BJ (cell line): ENCODE results near the gene GPATCH1. TPM values are rescaled to one million over a fixed set of nuclear protein-coding genes. Genes with fewer than 3 reads are reported as not detected.
"Not testable (repeated sequence)": the region's sequence is repeated elsewhere in the genome, so short reads cannot be mapped to it uniquely, and the experiment has no call there.

Source experiments
- CTCF ChIA-PET: fragments of 350-600 bp; formaldehyde crosslinking; extraction: SDS; loops from one replicate; lab custom pipeline; 2021; ENCODE audit warnings: antibody characterized with exemption, inconsistent platforms; lab: Yijun Ruan, JAX
- POLR2A ChIA-PET: fragments of 300-600 bp; sonication (Branson Sonifier 250); formaldehyde crosslinking; extraction: SDS; loops from one replicate; lab custom pipeline; 2021; ENCODE audit warnings: antibody characterized with exemption; lab: Charles Lee
- DNase-seq: peaks from one replicate; pipeline ENCODE4 v3.0.0-alpha.2; 2011; ENCODE audit warnings: low read depth
- H3K27me3 ChIP-seq: 2 replicates; pipeline ENCODE4 v1.6.0; 2011; ENCODE audit warnings: low read length; ENCODE audit not compliant: control insufficient read depth, insufficient read depth
- H3K36me3 ChIP-seq: 2 replicates; pipeline ENCODE4 v1.5.1; 2011; ENCODE audit warnings: low read length; ENCODE audit not compliant: control insufficient read depth, insufficient read depth
- H3K4me3 ChIP-seq: 2 replicates; pipeline ENCODE4 v1.5.1; 2011; ENCODE audit warnings: low read depth, mild to moderate bottlenecking, control low read depth, low read length
- polyA plus RNA-seq: library from polyadenylated mRNA; depleted of rRNA; stranded (reverse); fragments of >200 nt; gene quantifications from 2 replicates; pipeline ENCODE4 v1.2.3, GENCODE V29; 2011
- TF ChIP-seq, protein P1 (sequence below): IDR thresholded peaks from 2 replicates; pipeline ENCODE4 v1.5.1; 2011; ENCODE audit warnings: low read depth, mild to moderate bottlenecking, control low read depth, inconsistent platforms, low read length, moderate library complexity; ENCODE audit not compliant: insufficient read depth

Gene GPATCH1
- polyA plus RNA-seq, 1 experiment = 8.7 TPM

DNA sequence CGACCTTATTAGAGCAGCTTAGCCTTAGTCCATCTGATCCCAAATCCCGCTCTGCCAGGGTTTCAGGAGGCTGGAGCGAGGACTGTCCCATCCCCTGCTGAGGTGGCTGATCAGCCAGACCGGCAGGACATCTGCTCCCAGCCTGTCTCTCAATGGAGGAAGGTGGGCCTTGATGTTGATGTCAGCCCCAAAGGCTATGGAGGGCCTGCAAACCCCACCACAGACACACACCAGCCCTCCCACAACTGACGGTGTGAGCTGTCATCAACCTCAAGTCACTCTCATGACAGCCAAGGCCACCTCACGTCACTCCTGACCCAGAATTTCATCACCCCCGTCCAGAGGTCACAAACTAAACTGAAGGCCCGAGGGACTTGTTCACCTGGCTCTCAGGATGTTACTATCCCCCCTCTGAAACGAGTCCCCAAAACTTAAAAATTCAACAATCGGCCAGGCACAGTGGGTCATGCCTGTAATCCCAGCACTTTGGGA is 41.8 kb upstream of the GPATCH1 start:
- H3K27me3 ChIP-seq = no peaks in the 10 kb centered on the region
- no peaks in the 10 kb centered on the region for H3K36me3 ChIP-seq
- TF ChIP-seq, protein P1, sequence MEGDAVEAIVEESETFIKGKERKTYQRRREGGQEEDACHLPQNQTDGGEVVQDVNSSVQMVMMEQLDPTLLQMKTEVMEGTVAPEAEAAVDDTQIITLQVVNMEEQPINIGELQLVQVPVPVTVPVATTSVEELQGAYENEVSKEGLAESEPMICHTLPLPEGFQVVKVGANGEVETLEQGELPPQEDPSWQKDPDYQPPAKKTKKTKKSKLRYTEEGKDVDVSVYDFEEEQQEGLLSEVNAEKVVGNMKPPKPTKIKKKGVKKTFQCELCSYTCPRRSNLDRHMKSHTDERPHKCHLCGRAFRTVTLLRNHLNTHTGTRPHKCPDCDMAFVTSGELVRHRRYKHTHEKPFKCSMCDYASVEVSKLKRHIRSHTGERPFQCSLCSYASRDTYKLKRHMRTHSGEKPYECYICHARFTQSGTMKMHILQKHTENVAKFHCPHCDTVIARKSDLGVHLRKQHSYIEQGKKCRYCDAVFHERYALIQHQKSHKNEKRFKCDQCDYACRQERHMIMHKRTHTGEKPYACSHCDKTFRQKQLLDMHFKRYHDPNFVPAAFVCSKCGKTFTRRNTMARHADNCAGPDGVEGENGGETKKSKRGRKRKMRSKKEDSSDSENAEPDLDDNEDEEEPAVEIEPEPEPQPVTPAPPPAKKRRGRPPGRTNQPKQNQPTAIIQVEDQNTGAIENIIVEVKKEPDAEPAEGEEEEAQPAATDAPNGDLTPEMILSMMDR = no peak
- CTCF ChIA-PET = no interaction called here
- no peak for DNase-seq
- POLR2A ChIA-PET = no interaction called here
- no peak overlapping the region for H3K4me3 ChIP-seq

DNA sequence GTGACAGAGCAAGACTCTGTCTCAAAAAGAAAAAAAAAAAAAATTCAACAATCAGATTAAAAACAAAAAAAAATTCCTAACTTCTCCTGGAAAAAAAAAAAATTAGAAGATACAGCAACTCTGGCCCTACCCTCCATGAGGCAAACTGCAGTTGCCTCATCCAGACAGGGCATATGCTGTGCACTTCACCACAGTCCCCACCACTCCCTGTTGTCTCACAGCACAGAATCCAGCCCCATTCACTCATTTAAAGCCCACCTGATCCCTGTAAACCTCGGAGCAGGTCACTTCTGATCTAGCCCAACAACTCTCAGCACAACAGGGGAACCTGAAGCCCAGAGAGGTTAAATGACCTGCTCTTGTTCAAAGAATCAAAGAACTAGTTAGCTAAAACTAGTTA is 41.2 kb upstream of the GPATCH1 start:
- CTCF ChIA-PET = interaction anchor here (0.9 kb wide), 1 partner anchor 17 kb away, joined by 3 read pairs; no protein-coding TSS in a partner anchor
- H3K36me3 ChIP-seq = no peaks in the 10 kb centered on the region

DNA sequence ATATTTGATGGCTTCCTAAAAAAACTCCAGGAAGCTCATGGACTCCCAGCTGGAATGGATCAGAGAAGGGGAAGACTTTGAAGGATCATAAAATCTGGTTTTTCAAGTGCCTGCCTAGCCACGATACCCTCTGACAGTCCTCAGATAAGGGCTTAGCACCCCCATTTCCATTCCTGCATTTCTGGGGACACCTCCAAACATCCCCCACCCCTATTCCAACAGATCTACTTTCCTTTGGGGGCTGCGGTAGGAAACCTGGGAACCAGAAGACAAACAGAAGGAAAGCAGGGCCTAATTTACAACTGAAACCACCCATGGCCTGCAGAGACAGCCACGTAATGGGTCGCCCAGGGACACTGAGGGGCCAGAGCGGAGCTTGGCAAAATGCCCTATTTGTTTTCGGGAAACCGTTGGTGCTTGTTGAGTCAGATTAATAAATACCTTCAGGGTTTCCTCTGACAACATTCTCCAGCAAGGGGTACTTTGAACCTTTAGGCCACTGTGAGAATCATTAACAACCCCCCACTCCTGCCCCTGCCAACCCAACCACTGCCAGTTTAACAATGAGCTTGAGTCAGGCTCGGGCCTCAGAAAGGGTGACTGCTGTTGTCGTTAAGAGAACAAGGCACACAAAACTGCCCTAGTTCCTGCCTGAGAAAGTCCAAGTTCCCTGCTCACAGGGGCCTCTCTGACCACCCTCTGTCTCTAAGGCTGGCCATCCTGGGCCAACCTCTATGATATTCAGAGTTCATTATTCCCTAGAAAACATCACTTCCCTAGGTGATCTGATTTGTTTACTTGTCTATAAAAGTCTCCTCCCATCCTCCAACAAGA is 39.8 kb upstream of the GPATCH1 start:
- Histone ChIP-seq H3K4me3 (no peak overlapping the region), H3K27me3 (no peaks in the 10 kb centered on the region), H3K36me3 (no peaks in the 10 kb centered on the region)
- ChIA-PET POLR2A (no interaction called here), CTCF (interaction anchor here (1.2 kb wide), 1 partner anchor 10 kb away, joined by 5 read pairs; no protein-coding TSS in a partner anchor)
- TF ChIP-seq, protein P1 = no peak
- DNase-seq = peak; percentile 24

More for the DNA sequence above, 41.2 kb upstream of the GPATCH1 start:
- Histone ChIP-seq H3K4me3 (no peak overlapping the region), H3K27me3 (no peaks in the 10 kb centered on the region)
- POLR2A ChIA-PET = no interaction called here
- DNase-seq = no peak
- TF ChIP-seq, protein P1 = no peak

DNA sequence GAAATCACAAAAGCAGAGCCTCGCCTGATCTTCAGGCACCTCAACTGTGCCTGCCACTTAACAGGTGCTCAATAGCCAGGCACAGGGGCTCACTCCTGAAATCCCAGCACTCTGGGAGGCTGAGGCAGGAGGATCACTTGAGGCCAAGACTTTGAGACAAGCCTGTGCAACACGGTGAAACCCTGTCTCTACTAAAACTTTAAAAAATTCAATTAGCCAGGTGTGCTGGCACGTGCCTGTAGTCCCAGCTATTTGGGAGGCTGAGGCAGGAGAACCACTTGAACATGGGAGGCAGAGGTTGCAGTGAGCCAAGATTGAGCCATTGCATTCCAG is 39.2 kb upstream of the GPATCH1 start:
- CTCF ChIA-PET = interaction anchor here (1.2 kb wide), 1 partner anchor 10 kb away, joined by 5 read pairs; no protein-coding TSS in a partner anchor
- POLR2A ChIA-PET, DNase-seq: not testable (repeated sequence)

DNA sequence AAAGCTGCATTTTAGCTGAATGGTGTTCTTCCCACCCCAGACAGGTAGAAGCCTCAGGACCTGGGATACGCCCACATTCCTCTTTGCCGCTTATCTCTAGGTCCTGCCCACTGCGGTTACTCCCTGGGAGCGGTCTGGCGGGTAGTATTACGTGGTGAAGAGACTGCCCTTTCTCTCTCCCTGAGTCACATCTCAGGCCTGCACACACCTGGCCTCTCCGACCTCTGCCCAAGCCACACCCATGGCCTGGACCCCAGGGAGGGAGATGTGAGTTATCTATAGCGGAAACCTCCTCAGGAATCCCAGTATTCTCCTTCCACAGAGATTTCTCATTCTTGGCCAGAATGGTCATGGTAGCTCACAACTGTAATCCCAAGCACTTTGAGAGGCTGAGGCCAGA is 33.6 kb upstream of the GPATCH1 start:
- no peak for DNase-seq
- H3K36me3 ChIP-seq = no peaks in the 10 kb centered on the region
- TF ChIP-seq, protein P1 = no peak
- ChIA-PET CTCF (no interaction called here), POLR2A (no interaction called here)
- H3K27me3 ChIP-seq = no peaks in the 10 kb centered on the region
- no peak overlapping the region for H3K4me3 ChIP-seq

More for the DNA sequence above, 39.2 kb upstream of the GPATCH1 start:
- H3K36me3 ChIP-seq, H3K4me3 ChIP-seq, H3K27me3 ChIP-seq: not testable (repeated sequence)
